ENCODE results near the gene ABLIM2.

The ABLIM2 gene

DNA sequence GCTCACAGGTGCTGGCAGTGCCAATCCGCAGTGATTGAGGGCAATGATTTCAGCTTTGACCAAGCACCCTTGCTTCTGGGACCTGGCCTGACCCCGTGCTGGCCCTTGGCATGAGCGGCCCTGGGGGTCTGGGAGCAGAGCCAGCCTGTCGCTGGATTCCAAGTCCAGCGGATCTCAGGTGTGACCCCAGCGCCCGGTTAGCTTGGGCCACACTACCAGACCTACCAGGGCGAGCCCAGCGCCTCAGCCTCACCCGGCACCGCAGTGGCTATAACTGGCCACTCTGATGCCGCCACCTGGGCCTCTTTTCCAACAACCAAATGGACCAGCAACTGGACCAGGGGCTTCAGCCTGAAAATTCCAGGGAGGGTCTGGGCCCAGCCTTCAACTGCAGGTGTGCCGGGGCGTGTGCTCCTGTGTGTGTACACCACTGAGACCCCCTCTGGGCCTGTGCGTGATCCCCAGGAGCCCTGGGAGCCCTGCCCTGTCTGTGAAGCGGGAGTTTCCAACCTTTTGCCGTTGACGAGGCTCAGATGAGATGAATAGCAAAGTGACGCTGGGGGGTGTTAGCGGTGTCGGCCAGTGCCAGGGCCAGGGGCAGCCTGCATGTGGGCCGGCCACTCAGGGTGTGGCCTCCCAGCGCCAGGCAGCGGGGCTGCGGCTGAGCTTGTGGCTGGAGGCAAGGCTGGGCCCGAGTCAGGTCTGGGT lies 41.1 kb upstream of the ABLIM2 start:
- TF ChIP-seq TCF4 (CRISPR knock-in tag; IDR thresholded peaks at IDR 0.05; ENCODE audit: borderline replicate concordance): no peak
- no peak for TF ChIP-seq ISL1 (CRISPR knock-in tag; IDR thresholded peaks at IDR 0.05)
- TF ChIP-seq PPARA (CRISPR knock-in tag; IDR thresholded peaks at IDR 0.05; ENCODE audit: borderline replicate concordance): no peak
- TF ChIP-seq TSHZ2 (CRISPR knock-in tag; IDR thresholded peaks at IDR 0.05): no peak
- no peak for TF ChIP-seq ESRRG (CRISPR knock-in tag; IDR thresholded peaks at IDR 0.05)
- TF ChIP-seq, protein P1, sequence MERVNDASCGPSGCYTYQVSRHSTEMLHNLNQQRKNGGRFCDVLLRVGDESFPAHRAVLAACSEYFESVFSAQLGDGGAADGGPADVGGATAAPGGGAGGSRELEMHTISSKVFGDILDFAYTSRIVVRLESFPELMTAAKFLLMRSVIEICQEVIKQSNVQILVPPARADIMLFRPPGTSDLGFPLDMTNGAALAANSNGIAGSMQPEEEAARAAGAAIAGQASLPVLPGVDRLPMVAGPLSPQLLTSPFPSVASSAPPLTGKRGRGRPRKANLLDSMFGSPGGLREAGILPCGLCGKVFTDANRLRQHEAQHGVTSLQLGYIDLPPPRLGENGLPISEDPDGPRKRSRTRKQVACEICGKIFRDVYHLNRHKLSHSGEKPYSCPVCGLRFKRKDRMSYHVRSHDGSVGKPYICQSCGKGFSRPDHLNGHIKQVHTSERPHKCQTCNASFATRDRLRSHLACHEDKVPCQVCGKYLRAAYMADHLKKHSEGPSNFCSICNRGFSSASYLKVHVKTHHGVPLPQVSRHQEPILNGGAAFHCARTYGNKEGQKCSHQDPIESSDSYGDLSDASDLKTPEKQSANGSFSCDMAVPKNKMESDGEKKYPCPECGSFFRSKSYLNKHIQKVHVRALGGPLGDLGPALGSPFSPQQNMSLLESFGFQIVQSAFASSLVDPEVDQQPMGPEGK (CRISPR knock-in tag; IDR thresholded peaks at IDR 0.05; ENCODE audit: borderline replicate concordance): no peak
- TF ChIP-seq ZNF8 (CRISPR knock-in tag; IDR thresholded peaks at IDR 0.05): no peak
- TF ChIP-seq, protein P2, sequence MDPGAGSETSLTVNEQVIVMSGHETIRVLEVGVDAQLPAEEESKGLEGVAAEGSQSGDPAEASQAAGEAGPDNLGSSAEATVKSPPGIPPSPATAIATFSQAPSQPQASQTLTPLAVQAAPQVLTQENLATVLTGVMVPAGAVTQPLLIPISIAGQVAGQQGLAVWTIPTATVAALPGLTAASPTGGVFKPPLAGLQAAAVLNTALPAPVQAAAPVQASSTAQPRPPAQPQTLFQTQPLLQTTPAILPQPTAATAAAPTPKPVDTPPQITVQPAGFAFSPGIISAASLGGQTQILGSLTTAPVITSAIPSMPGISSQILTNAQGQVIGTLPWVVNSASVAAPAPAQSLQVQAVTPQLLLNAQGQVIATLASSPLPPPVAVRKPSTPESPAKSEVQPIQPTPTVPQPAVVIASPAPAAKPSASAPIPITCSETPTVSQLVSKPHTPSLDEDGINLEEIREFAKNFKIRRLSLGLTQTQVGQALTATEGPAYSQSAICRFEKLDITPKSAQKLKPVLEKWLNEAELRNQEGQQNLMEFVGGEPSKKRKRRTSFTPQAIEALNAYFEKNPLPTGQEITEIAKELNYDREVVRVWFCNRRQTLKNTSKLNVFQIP (CRISPR knock-in tag; IDR thresholded peaks at IDR 0.05; ENCODE audit: borderline replicate concordance, low read depth): no peak
- no peak for TF ChIP-seq BACH2 (CRISPR knock-in tag; IDR thresholded peaks at IDR 0.05; ENCODE audit: borderline replicate concordance)
- TF ChIP-seq CSDC2 (CRISPR knock-in tag; IDR thresholded peaks at IDR 0.05): no peak
- TF ChIP-seq SNAI2 (CRISPR knock-in tag; IDR thresholded peaks at IDR 0.05): no peak
- no peak for TF ChIP-seq ZFP3 (CRISPR knock-in tag; IDR thresholded peaks at IDR 0.05)
- TF ChIP-seq GLIS3 (CRISPR knock-in tag; IDR thresholded peaks at IDR 0.05): no peak
- peak; percentile 6 for ATAC-seq

DNA sequence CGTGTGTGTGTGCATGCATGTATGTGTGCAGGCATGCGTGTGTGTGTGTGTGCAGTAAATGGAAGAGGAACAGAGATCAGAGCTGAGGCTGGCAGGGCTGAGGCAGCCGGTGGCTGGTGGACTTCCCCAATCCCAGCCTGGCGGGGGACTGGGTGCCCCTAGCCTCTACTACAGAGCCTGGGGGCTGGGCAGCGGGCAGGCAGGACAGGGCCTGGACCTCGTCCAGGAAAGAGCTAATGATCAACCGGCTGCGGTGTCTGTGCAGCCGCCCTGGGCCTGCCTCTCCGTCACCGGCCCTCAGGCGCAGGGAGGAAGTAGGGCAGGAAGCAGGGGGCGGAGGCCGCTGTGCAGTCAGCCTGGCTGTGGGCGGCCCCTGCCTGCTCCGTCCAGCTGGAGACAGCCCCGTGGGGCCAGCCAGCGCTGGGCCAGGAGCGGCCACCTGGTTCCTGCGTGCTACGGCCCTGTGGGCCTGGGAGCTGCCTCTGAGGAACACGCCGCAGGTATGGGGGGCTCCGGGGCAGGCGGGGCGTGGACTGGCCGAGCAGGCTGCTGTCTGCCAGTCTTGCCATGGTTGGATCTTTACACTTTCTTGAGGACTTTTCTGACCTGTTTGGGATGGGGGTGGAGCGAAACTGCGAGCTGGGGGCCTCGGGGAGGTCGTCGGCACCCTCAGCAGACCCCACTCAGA lies 40.4 kb upstream of the ABLIM2 start, which contains the start of gene SH3TC1:
Gene SH3TC1, plus strand, starts transcription at position 385 of the 688 bp plus-strand sequence. CDS start 5,905 bp downstream, outside the sequence.
- peak; percentile 99 for ATAC-seq
- TF ChIP-seq GLIS3 (CRISPR knock-in tag; IDR thresholded peaks at IDR 0.05): no peak
- no peak for TF ChIP-seq RARB (CRISPR knock-in tag; IDR thresholded peaks at IDR 0.05)
- 0 out of 2 replicates have a peak, but pooled peaks have one; percentile 51 for TF ChIP-seq TSHZ2 (CRISPR knock-in tag; IDR thresholded peaks at IDR 0.05)
- TF ChIP-seq CSDC2 (CRISPR knock-in tag; IDR thresholded peaks at IDR 0.05): no peak
- peak; percentile 73; the same call in 1 of the 2 replicates for TF ChIP-seq TCF4 (CRISPR knock-in tag; IDR thresholded peaks at IDR 0.05; ENCODE audit: borderline replicate concordance)

GRCh38 chr4:8198206-8198905 lies 39.7 kb upstream of the ABLIM2 start:
- no peak for ATAC-seq
- no peak for TF ChIP-seq SNAI2 (CRISPR knock-in tag; IDR thresholded peaks at IDR 0.05)
- TF ChIP-seq PPARA (CRISPR knock-in tag; IDR thresholded peaks at IDR 0.05; ENCODE audit: borderline replicate concordance): no peak

- ATAC-seq: no peak
- TF ChIP-seq ESRRG (CRISPR knock-in tag; IDR thresholded peaks at IDR 0.05) (no peak), PPARA (CRISPR knock-in tag; IDR thresholded peaks at IDR 0.05; ENCODE audit: borderline replicate concordance) (no peak), ZC3H10 (CRISPR knock-in tag; IDR thresholded peaks at IDR 0.05) (no peak), ZNF565 (CRISPR knock-in tag; conservative IDR thresholded peaks at IDR 0.05; ENCODE audit: low read depth) (no peak)
- TF ChIP-seq, protein P3, sequence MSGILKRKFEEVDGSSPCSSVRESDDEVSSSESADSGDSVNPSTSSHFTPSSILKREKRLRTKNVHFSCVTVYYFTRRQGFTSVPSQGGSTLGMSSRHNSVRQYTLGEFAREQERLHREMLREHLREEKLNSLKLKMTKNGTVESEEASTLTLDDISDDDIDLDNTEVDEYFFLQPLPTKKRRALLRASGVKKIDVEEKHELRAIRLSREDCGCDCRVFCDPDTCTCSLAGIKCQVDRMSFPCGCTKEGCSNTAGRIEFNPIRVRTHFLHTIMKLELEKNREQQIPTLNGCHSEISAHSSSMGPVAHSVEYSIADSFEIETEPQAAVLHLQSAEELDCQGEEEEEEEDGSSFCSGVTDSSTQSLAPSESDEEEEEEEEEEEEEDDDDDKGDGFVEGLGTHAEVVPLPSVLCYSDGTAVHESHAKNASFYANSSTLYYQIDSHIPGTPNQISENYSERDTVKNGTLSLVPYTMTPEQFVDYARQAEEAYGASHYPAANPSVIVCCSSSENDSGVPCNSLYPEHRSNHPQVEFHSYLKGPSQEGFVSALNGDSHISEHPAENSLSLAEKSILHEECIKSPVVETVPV (CRISPR knock-in tag; IDR thresholded peaks at IDR 0.05): no peak
These were observed 38.9 kb upstream of the ABLIM2 start for GRCh38 chr4:8197521-8197920.

All from SK-N-SH treated with all-trans-retinoic acid at 6 μM for 48 hours (cell line).